Activated T-cell treated with anti-CD3 and anti-CD28 coated beads, Interleukin-2, amount 50 U/mL, for 72 hours (primary cell): ENCODE data around the gene PARP16. TPM values are rescaled to one million over a fixed set of nuclear protein-coding genes. Genes with fewer than 3 reads are reported as not detected.
A peak's percentile ranks its signal among the peaks of the same experiment; 100 is the strongest.
"Not testable (repeated sequence)": the region's sequence is repeated elsewhere in the genome, so short reads cannot be mapped to it uniquely, and the experiment has no call there.

Experiments used
- ATAC-seq, 2 donors: fragments of 150-1000 bp; cut with Tn5 transposase; replicated peaks in 1 of 2; 2 replicates each; pipeline ENCODE4 v1.10.0; 2021; ENCODE audit warnings: moderate library complexity in 2 of 2, mild to moderate bottlenecking in 1 of 2
- DNase-seq, 2 donors: peaks; one replicate each; pipeline ENCODE4 v3.0.0; 2021 to 2022; ENCODE audit warnings: mixed read lengths in 1 of 2
- H3K27ac Mint-ChIP-seq: one replicate; pipeline ENCODE4 v1.8.0; 2022; ENCODE audit warnings: mild to moderate bottlenecking, moderate library complexity, mixed read lengths
- H3K27me3 Mint-ChIP-seq: one replicate; pipeline ENCODE4 v1.8.0; 2022; ENCODE audit warnings: low read depth, mixed read lengths
- H3K36me3 Mint-ChIP-seq, 2 donors: one replicate each; pipeline ENCODE4 v1.8.0; 2022; ENCODE audit warnings: mixed read lengths in 2 of 2, mild to moderate bottlenecking in 1 of 2; ENCODE audit not compliant: insufficient read depth in 2 of 2
- H3K4me1 Mint-ChIP-seq: one replicate; pipeline ENCODE4 v1.8.0; 2022; ENCODE audit warnings: low read depth, mixed read lengths
- H3K4me3 Mint-ChIP-seq, 2 donors: one replicate each; pipeline ENCODE4 v1.8.0; 2022; ENCODE audit warnings: mild to moderate bottlenecking in 2 of 2, mixed read lengths in 2 of 2, moderate library complexity in 2 of 2
- H3K9me3 Mint-ChIP-seq, 2 donors: one replicate each; pipeline ENCODE4 v1.8.0; 2022; ENCODE audit warnings: mixed read lengths in 2 of 2
- total RNA-seq, 2 donors: library from RNA; stranded (reverse); gene quantifications; one replicate each; pipeline ENCODE4 v1.2.3, GENCODE V29; 2022

PARP16 gene
- total RNA-seq, 2 donors from 2014 or later = 25.4 to 31.9 TPM

GRCh38 chr15:65278480-65278879, 8.2 kb downstream of the PARP16 start:
- no peak for ATAC-seq
- H3K4me1 Mint-ChIP-seq = peaks cover 57% of the 10 kb centered on the region
- peaks cover 0 to 6% of the 10 kb centered on the region in 2 donors for H3K36me3 Mint-ChIP-seq
- H3K9me3 Mint-ChIP-seq = no peaks in the 10 kb centered on the region
- no peaks in the 10 kb centered on the region for H3K27me3 Mint-ChIP-seq
- H3K27ac Mint-ChIP-seq = no peak overlapping the region
- no peak for DNase-seq
- H3K4me3 Mint-ChIP-seq = no peak overlapping the region

- Mint-ChIP-seq H3K27ac (no peak overlapping the region), H3K4me3 (no peak overlapping the region), H3K9me3 (no peaks in the 10 kb centered on the region), H3K27me3 (no peaks in the 10 kb centered on the region), H3K36me3 (peaks cover 0 to 5% of the 10 kb centered on the region in 2 donors), H3K4me1 (peaks cover 44% of the 10 kb centered on the region)
- ATAC-seq (no peak), DNase-seq (no peak)
These were observed 9.7 kb downstream of the PARP16 start for GRCh38 chr15:65277015-65277414.

- no peak overlapping the region for H3K4me3 Mint-ChIP-seq
- H3K27me3 Mint-ChIP-seq = no peaks in the 10 kb centered on the region
- H3K36me3 Mint-ChIP-seq = peaks cover 0 to 5% of the 10 kb centered on the region in 2 donors
- peaks cover 42% of the 10 kb centered on the region for H3K4me1 Mint-ChIP-seq
- no peak overlapping the region for H3K27ac Mint-ChIP-seq
- no peaks in the 10 kb centered on the region for H3K9me3 Mint-ChIP-seq
- no peak for DNase-seq
- no peak for ATAC-seq
These were observed 11.0 kb downstream of the PARP16 start for GRCh38 chr15:65275728-65276126.

GRCh38 chr15:65275104-65275727, 11.5 kb downstream of the PARP16 start:
- peak overlapping the region in 1 of 2 donors; percentile 2 for H3K4me3 Mint-ChIP-seq
- DNase-seq (no peak), ATAC-seq (no peak)

GRCh38 chr15:65270811-65271545, 15.7 kb downstream of the PARP16 start:
- not testable (repeated sequence) for H3K27me3 Mint-ChIP-seq, H3K9me3 Mint-ChIP-seq, H3K4me3 Mint-ChIP-seq, H3K27ac Mint-ChIP-seq, ATAC-seq, DNase-seq, H3K36me3 Mint-ChIP-seq
- H3K4me1 Mint-ChIP-seq = peaks cover 17% of the 10 kb centered on the region

More at GRCh38 chr15:65275104-65275727, 11.5 kb downstream of the PARP16 start:
- Mint-ChIP-seq H3K36me3 (peaks cover 0 to 5% of the 10 kb centered on the region in 2 donors), H3K9me3 (no peaks in the 10 kb centered on the region), H3K27me3 (no peaks in the 10 kb centered on the region), H3K4me1 (peaks cover 42% of the 10 kb centered on the region), H3K27ac (peak overlapping the region; percentile 33)

GRCh38 chr15:65268411-65268810, 18.3 kb downstream of the PARP16 start:
- no peak overlapping the region for H3K27ac Mint-ChIP-seq
- no peaks in the 10 kb centered on the region for H3K27me3 Mint-ChIP-seq
- ATAC-seq (no peak), DNase-seq (no peak)
- H3K4me1 Mint-ChIP-seq = no peaks in the 10 kb centered on the region
- peaks cover 0 to 1% of the 10 kb centered on the region in 2 donors for H3K36me3 Mint-ChIP-seq
- no peaks in the 10 kb centered on the region for H3K9me3 Mint-ChIP-seq
- H3K4me3 Mint-ChIP-seq = no peak overlapping the region

- DNase-seq = no peak
- no peak overlapping the region for H3K4me3 Mint-ChIP-seq
- H3K36me3 Mint-ChIP-seq = peaks cover 0 to 1% of the 10 kb centered on the region in 2 donors
- H3K27me3 Mint-ChIP-seq = no peaks in the 10 kb centered on the region
- no peaks in the 10 kb centered on the region for H3K4me1 Mint-ChIP-seq
- no peak overlapping the region for H3K27ac Mint-ChIP-seq
- no peaks in the 10 kb centered on the region for H3K9me3 Mint-ChIP-seq
- no peak for ATAC-seq
These were observed 20.2 kb downstream of the PARP16 start for GRCh38 chr15:65266469-65266868.

GRCh38 chr15:65264863-65265430, 21.7 kb downstream of the PARP16 start:
- no peaks in the 10 kb centered on the region for H3K9me3 Mint-ChIP-seq
- H3K36me3 Mint-ChIP-seq = peaks cover 1 to 2% of the 10 kb centered on the region in 2 donors
- no peak for DNase-seq
- no peak overlapping the region for H3K27ac Mint-ChIP-seq
- H3K4me3 Mint-ChIP-seq = no peak overlapping the region
- no peaks in the 10 kb centered on the region for H3K27me3 Mint-ChIP-seq
- no peaks in the 10 kb centered on the region for H3K4me1 Mint-ChIP-seq
- no peak for ATAC-seq

GRCh38 chr15:65263313-65263712, 23.4 kb downstream of the PARP16 start:
- Mint-ChIP-seq H3K4me1 (no peaks in the 10 kb centered on the region), H3K4me3 (no peak overlapping the region), H3K36me3 (peaks cover 3 to 6% of the 10 kb centered on the region in 2 donors), H3K27me3 (no peaks in the 10 kb centered on the region), H3K9me3 (no peaks in the 10 kb centered on the region), H3K27ac (no peak overlapping the region)
- ATAC-seq = no peak
- no peak for DNase-seq

GRCh38 chr15:65260968-65261367, 25.7 kb downstream of the PARP16 start:
- Mint-ChIP-seq H3K36me3 (peaks cover 3 to 5% of the 10 kb centered on the region in 2 donors), H3K9me3 (no peaks in the 10 kb centered on the region), H3K27ac (no peak overlapping the region), H3K4me3 (no peak overlapping the region), H3K27me3 (no peaks in the 10 kb centered on the region), H3K4me1 (no peaks in the 10 kb centered on the region)
- DNase-seq (no peak), ATAC-seq (no peak)

- Mint-ChIP-seq H3K27ac (no peak overlapping the region), H3K36me3 (peaks cover 3 to 5% of the 10 kb centered on the region in 2 donors), H3K4me1 (no peaks in the 10 kb centered on the region), H3K9me3 (no peaks in the 10 kb centered on the region), H3K27me3 (no peaks in the 10 kb centered on the region), H3K4me3 (no peak overlapping the region)
- ATAC-seq (no peak), DNase-seq (no peak)
These were observed 27.3 kb downstream of the PARP16 start for GRCh38 chr15:65259367-65259797.

GRCh38 chr15:65258375-65259262, 28.1 kb downstream of the PARP16 start:
- Mint-ChIP-seq H3K4me3 (no peak overlapping the region), H3K4me1 (no peaks in the 10 kb centered on the region), H3K27ac (no peak overlapping the region), H3K27me3 (no peaks in the 10 kb centered on the region), H3K36me3 (peaks cover 3 to 5% of the 10 kb centered on the region in 2 donors), H3K9me3 (no peaks in the 10 kb centered on the region)
- DNase-seq (no peak), ATAC-seq (no peak)
